Mesenchymal stem cell (in vitro differentiated cells and primary cell): ENCODE results near the gene PLVAP.

Experiments
- DNase-seq: peaks from one replicate; pipeline ENCODE4 v3.0.0-alpha.2; 2013
- H2AFZ ChIP-seq: one replicate; pipeline ENCODE4 v1.6.1; 2013; ENCODE audit warnings: low read depth, mild to moderate bottlenecking, control low read depth, inconsistent platforms, low read length, moderate library complexity
- H2AK5ac ChIP-seq: 2 replicates; pipeline ENCODE4 v1.6.1; 2013; ENCODE audit warnings: low read length, moderate library complexity, mild to moderate bottlenecking, inconsistent platforms; ENCODE audit not compliant: severe bottlenecking
- H2BK120ac ChIP-seq: one replicate; pipeline ENCODE4 v1.6.1; 2013; ENCODE audit warnings: low read depth, mild to moderate bottlenecking, inconsistent platforms, low read length, moderate library complexity
- H2BK12ac ChIP-seq, 2 experiments: one replicate each; pipeline ENCODE4 v1.6.1; 2013; ENCODE audit warnings: inconsistent platforms in 2 of 2, low read length in 2 of 2, mild to moderate bottlenecking in 2 of 2, moderate library complexity in 2 of 2, control low read depth in 1 of 2
- H2BK15ac ChIP-seq: one replicate; pipeline ENCODE4 v1.6.1; 2013; ENCODE audit warnings: mild to moderate bottlenecking, low read depth, inconsistent platforms; ENCODE audit not compliant: poor library complexity, severe bottlenecking
- H2BK5ac ChIP-seq: 2 replicates; pipeline ENCODE4 v1.6.1; 2013; ENCODE audit warnings: low read depth, mild to moderate bottlenecking, low read length, control low read depth, inconsistent platforms; ENCODE audit not compliant: poor library complexity, severe bottlenecking
- H3K14ac ChIP-seq, 2 experiments: one replicate each; pipeline ENCODE4 v1.6.1; 2013; ENCODE audit warnings: inconsistent platforms in 2 of 2, low read length in 2 of 2, control low read depth in 1 of 2, mild to moderate bottlenecking in 1 of 2, moderate library complexity in 1 of 2
- H3K18ac ChIP-seq, 2 experiments: one replicate each; pipeline ENCODE4 v1.6.1; 2013; ENCODE audit warnings: inconsistent platforms in 2 of 2, low read length in 2 of 2, control low read depth in 1 of 2, low read depth in 1 of 2, mild to moderate bottlenecking in 1 of 2
- H3K23ac ChIP-seq, 2 experiments: one replicate each; pipeline ENCODE4 v1.6.1; 2013; ENCODE audit warnings: inconsistent platforms in 2 of 2, low read length in 2 of 2, mild to moderate bottlenecking in 2 of 2, moderate library complexity in 2 of 2, control low read depth in 1 of 2
- H3K27ac ChIP-seq: 2 replicates; pipeline ENCODE4 v1.5.1; 2013; ENCODE audit warnings: mild to moderate bottlenecking, moderate library complexity, low read length, control low read depth, inconsistent platforms; ENCODE audit not compliant: poor library complexity, severe bottlenecking
- H3K27me3 ChIP-seq, 2 experiments: 2 replicates each; pipeline versions ENCODE4 v1.6.1 to v1.7.0; 2013; ENCODE audit warnings: low read length in 2 of 2, mild to moderate bottlenecking in 2 of 2, moderate library complexity in 2 of 2, control low read depth in 1 of 2, inconsistent platforms in 1 of 2; ENCODE audit not compliant: control insufficient read depth in 1 of 2, insufficient read depth in 1 of 2
- H3K36me3 ChIP-seq, 2 experiments: 2 replicates each; pipeline versions ENCODE4 v1.6.1 to v1.7.0; 2013; ENCODE audit warnings: low read length in 2 of 2, control low read depth in 1 of 2, inconsistent platforms in 1 of 2, low read depth in 1 of 2, mild to moderate bottlenecking in 1 of 2; ENCODE audit not compliant: insufficient read depth in 2 of 2, control insufficient read depth in 1 of 2
- H3K4ac ChIP-seq, 2 experiments: one replicate each; pipeline ENCODE4 v1.6.1; 2013; ENCODE audit warnings: inconsistent platforms in 2 of 2, low read length in 2 of 2, mild to moderate bottlenecking in 2 of 2, moderate library complexity in 2 of 2, control low read depth in 1 of 2, low read depth in 1 of 2
- H3K4me1 ChIP-seq: 2 replicates; pipeline ENCODE4 v1.6.1; 2013; ENCODE audit warnings: low read depth, low read length, control low read depth; ENCODE audit not compliant: control insufficient read depth, insufficient read depth
- H3K4me2 ChIP-seq: 2 replicates; pipeline ENCODE4 v1.6.1; 2013; ENCODE audit warnings: low read length, mild to moderate bottlenecking, inconsistent platforms; ENCODE audit not compliant: poor library complexity, severe bottlenecking
- H3K4me3 ChIP-seq, 2 experiments: 2 replicates each; pipeline versions ENCODE4 v1.5.1 to v1.7.0; 2013; ENCODE audit warnings: low read length in 2 of 2, mild to moderate bottlenecking in 2 of 2, control low read depth in 1 of 2, low read depth in 1 of 2; ENCODE audit not compliant: insufficient read depth in 1 of 2
- H3K79me1 ChIP-seq: replicated peaks from 2 replicates; pipeline ENCODE4 v1.6.1; 2013; ENCODE audit warnings: mild to moderate bottlenecking, control low read depth, low read length, inconsistent platforms; ENCODE audit not compliant: poor library complexity, severe bottlenecking
- H3K9ac ChIP-seq: 2 replicates; pipeline ENCODE4 v1.7.0; 2013; ENCODE audit warnings: mild to moderate bottlenecking, low read length, moderate library complexity
- H3K9me3 ChIP-seq: 2 replicates; pipeline ENCODE4 v1.7.0; 2013; ENCODE audit warnings: mild to moderate bottlenecking, low read length; ENCODE audit not compliant: control insufficient read depth
- H4K8ac ChIP-seq: one replicate; pipeline ENCODE4 v1.6.1; 2013; ENCODE audit warnings: inconsistent platforms, mild to moderate bottlenecking, low read length, moderate library complexity
- H4K91ac ChIP-seq: one replicate; pipeline ENCODE4 v1.6.1; 2013; ENCODE audit warnings: mild to moderate bottlenecking, low read length, inconsistent platforms
- WGBS: methylation state at CpG from one replicate; pipeline ENCODE4 v1.1.7; 2013; ENCODE audit warnings: mixed read lengths; 5-methylcytosine and 5-hydroxymethylcytosine counted together

Gene PLVAP

DNA sequence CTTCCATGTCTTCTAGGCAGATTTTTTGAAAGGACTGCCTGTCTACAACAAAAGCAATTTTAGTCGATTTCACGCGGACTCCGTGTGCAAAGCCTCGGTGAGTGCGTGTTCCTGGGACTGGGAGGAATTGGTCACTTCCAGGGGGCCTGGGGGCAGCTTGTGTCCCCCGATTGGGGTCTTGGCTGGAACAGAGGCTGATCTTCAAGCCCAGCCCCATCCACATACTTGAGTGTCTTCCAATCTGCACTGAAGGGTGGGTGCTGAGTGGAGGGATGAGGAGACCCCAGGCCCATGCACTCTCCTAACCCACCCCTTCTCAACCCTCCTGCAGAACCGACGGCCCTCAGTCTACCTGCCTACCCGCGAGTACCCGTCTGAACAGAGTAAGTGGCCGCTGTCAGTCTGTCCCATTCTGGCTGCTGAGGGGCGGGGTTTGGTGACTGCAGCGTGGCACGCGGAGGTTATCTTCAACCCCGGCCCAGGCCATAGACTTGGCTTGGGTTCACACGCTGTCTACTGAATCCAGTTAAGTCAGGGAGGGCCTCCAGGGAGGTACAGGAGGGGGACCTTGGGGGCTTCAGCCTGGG, 63.0 kb downstream of the PLVAP start:
- Histone ChIP-seq H3K4me1 (peaks cover 28% of the 10 kb centered on the region), H3K23ac (no peak overlapping the region), H2AFZ (no peak overlapping the region), H2BK5ac (no peak overlapping the region), H3K4me2 (no peak overlapping the region), H3K9ac (no peak overlapping the region), H3K36me3 (peaks cover 29 to 59% of the 10 kb centered on the region in 2 experiments), H3K4me3 (no peak overlapping the region), H3K14ac (no peak overlapping the region), H2AK5ac (no peak overlapping the region), H3K9me3 (no peaks in the 10 kb centered on the region), H3K4ac (no peak overlapping the region), H3K79me1 (peaks cover 29% of the 10 kb centered on the region), H2BK12ac (no peak overlapping the region), H3K27me3 (no peaks in the 10 kb centered on the region), H3K18ac (no peak overlapping the region), H2BK15ac (no peak overlapping the region), H2BK120ac (no peak overlapping the region), H4K91ac (no peak overlapping the region), H4K8ac (no peak overlapping the region), H3K27ac (no peak overlapping the region)
- no peak for DNase-seq
- WGBS, result over 99% methylated on average over 19 of the region's 19 CpGs

DNA sequence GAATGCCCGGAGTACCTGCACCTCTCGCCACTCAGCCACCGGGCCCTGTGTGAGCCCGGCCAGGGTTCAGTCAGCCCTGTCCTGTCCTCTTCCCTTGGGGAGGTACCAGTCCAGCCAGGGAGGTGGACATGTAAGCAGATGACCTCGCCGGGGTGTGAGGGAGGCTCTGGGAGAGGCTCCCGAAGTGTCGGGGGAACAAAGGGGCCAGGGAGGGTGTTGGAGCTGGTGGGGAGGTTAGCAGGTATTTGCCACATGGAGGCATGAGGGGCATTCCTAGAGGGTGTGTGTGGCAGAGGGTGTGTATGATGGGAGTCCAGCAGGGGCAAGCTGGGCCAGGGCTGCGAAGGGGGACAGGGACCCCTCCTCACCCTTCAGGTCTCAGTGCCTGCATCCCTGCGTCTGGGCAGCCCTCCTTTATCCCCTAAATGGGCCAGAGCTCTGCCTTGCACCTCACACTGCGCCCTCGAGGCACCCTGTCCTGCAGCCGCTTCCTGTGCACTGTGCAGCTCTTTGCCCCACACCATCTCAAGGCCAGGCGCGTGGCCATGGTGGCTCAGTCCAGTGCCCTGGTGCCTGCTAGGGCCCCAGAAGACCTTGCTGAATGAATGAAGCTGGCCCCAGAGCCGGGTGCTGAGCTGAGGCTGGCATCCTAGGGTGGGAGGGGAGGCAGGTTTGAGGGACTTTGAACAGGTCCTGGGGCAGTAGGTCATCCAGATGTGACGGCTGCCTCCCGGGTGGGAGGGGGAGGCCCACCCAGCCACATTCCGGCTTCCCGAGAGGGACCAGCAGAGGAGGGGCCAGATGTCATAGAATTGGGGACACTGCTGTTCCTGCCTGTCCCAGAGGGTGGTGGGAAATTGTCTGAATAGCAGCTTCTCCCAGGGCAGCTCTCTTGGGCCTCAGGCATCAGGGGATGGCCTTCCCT, 64.7 kb downstream of the PLVAP start:
- Histone ChIP-seq H2BK5ac (no peak overlapping the region), H3K4me1 (peaks cover 30% of the 10 kb centered on the region), H3K18ac (peak overlapping the region in 1 of 2 experiments; percentile 29), H2BK15ac (no peak overlapping the region), H3K4me2 (peak overlapping the region; percentile 14), H3K36me3 (peaks cover 25 to 45% of the 10 kb centered on the region in 2 experiments), H4K8ac (no peak overlapping the region), H3K9ac (peak overlapping the region; percentile 42), H3K79me1 (peaks cover 29% of the 10 kb centered on the region), H3K23ac (peak overlapping the region in 1 of 2 experiments; percentile 6), H3K9me3 (no peaks in the 10 kb centered on the region), H3K4ac (peak overlapping the region in 1 of 2 experiments; percentile 34), H2BK120ac (no peak overlapping the region), H2AFZ (no peak overlapping the region), H3K4me3 (peak overlapping the region in 1 of 2 experiments; percentile 12), H4K91ac (peak overlapping the region; percentile 15), H2AK5ac (peak overlapping the region; percentile 13), H3K27me3 (no peaks in the 10 kb centered on the region), H2BK12ac (peak overlapping the region in 1 of 2 experiments; percentile 17), H3K14ac (no peak overlapping the region), H3K27ac (peak overlapping the region; percentile 69)
- 85% methylated on average over 20 of the region's 20 CpGs for WGBS
- DNase-seq, result no peak

DNA sequence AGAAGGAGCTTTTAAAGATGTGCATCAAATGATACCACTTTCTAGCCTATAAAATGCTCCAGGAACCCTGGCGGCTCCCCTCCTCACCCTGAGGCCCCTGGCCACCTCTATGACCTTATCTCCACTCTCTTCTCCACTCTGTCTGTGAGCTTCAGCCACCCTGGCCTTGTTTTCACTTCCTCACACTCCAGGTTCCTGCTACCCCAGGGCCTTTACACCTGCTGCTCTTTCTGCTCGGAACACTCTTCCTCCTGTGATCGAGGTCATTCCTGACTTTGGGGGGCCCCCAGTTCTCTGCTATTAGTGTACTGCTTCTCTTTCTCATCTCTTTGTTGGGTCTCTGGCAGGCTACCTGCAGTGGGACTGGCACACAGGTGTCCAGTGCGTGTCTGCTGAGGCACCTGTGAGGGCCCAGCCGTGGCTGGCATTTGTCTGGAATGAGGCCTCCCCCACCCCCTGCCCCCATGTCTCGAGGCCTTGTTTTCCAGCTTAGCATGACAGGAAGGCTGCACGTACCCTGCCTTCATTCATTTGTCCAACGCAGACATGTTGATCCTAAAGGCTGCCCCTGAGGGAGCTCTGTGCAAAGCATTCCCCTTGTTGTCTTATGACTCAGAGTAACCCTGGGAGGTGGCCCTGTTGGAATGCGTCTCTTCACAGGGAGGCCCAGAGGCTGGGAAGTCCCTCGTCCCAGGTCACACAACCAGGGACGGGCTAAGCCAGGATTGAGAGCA, 65.5 kb downstream of the PLVAP start:
- Histone ChIP-seq H2AFZ (no peak overlapping the region), H3K4me1 (peaks cover 30% of the 10 kb centered on the region), H2BK15ac (no peak overlapping the region), H4K91ac (no peak overlapping the region), H3K9ac (peak overlapping the region; percentile 42), H2BK120ac (no peak overlapping the region), H3K79me1 (peaks cover 31% of the 10 kb centered on the region), H2AK5ac (peak overlapping the region; percentile 17), H2BK5ac (no peak overlapping the region), H3K4me2 (peak overlapping the region; percentile 14), H3K9me3 (no peaks in the 10 kb centered on the region), H3K4me3 (peak overlapping the region in 1 of 2 experiments; percentile 12), H4K8ac (no peak overlapping the region), H3K27ac (peak overlapping the region; percentile 69), H3K14ac (no peak overlapping the region), H3K23ac (peak overlapping the region in 1 of 2 experiments; percentile 28), H2BK12ac (no peak overlapping the region), H3K4ac (peak overlapping the region in 1 of 2 experiments; percentile 34), H3K27me3 (no peaks in the 10 kb centered on the region), H3K36me3 (peaks cover 25 to 38% of the 10 kb centered on the region in 2 experiments), H3K18ac (peak overlapping the region in 1 of 2 experiments; percentile 29)
- DNase-seq, result peak; percentile 90
- 47% methylated on average over 11 of the region's 11 CpGs for WGBS
